DMS 273 (cell line): ENCODE results near the gene IL17A.
"Not testable (repeated sequence)": the region's sequence is repeated elsewhere in the genome, so short reads cannot be mapped to it uniquely, and the experiment has no call there.

Experiments
- DNase-seq: peaks from one replicate; lab custom pipeline; 2025; ENCODE audit not compliant: unreplicated experiment; lab: John Stamatoyannopoulos, UW

Gene IL17A

DNA sequence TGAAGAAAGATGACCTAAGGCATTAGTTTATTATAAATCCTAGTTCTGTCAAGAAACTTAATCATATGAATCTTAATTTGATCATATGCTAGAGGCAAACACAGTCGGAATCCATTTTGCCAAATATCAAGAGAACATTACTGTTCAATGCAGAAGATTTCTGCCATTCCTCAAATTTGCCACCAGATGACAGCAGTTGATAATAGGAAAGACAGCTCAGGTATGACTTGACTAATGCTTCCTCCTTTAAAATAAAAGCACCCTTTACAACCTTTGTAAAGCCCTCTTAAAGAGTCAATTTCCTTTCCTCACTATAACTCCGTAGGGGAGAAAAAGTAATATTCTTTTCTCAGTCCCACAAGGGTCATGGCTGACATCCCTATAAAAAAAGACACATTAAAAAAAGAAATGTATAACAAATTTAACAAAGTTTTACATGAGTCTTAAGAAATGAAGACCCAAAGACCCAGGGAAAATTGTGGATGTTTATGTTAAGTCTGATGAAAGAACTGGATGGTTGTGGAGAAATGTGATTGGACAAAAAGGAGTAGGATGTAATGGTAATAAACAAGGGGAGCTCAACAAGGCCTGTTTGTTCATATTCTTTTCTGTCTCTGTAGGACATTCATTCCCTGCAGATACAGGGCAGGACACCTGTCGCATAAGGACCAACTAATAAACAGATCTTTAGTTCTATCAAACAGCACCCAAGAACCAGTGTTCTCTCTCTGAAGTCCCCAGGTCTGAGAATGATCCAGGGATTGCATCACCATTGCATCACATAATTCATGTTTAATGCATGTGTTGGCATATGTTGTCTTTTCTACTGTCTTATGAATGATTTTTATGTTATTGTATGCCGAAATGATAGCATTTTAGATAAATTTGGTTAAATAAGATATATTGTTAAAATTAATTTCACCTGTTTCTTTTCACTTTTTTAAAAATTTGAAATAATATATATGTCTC lies 23.0 kb upstream of the IL17A start:
- peak; percentile 44 for DNase-seq

DNA sequence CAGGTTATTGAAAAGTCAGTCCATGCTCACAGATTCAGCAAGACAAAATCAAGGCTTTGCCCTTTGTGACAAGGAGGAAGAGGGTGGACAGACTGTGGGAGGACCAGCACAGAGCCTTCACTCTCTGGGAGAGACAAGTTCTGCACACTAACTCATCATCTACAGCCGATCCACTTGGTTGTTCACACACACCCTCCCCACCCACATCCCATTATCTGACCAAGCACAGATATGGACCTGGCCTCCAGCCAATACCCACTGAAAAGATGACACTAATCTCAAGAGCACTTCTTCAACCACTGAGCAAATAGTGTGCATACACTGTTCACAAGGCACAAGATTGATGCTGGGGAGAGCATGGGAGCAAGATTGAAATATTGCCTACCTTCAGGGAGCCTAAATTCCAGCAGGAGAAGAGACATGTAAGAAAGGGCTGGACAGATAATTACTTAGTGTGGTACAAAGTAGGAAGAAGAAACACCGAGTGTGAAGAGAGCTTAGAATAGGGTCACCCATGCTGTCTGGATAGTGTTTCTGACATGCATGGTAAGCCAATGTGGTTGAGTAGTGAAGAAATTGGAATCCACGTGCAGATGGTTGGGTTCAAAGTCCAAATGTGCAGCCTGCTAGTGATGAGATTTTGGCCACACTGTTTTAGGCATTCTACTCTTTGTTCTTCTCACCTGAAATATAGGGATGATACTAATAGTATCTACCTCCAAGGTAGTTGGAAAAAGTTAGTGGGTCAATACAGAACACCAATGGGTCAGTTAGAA lies 21.7 kb upstream of the IL17A start:
- DNase-seq, result no peak

DNA sequence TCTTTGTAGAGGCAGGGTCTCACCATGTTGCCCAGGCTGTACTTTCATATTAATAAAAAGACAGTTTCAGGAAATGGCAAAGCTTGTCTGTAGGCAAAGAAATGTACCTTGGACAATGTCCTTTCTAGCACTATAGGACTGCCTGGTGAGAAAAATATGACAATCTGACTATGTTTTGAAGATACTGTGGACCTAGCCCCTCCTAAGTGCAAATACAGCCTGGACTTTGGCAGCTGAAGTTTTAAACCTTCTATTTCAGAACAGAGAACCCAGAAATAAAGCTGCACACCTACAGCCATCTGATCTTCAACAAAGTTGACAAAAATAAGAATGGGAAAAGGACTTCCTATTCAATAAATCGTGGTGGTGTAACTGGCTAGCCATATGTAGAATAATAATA lies 18.9 kb upstream of the IL17A start:
- no peak for DNase-seq

DNA sequence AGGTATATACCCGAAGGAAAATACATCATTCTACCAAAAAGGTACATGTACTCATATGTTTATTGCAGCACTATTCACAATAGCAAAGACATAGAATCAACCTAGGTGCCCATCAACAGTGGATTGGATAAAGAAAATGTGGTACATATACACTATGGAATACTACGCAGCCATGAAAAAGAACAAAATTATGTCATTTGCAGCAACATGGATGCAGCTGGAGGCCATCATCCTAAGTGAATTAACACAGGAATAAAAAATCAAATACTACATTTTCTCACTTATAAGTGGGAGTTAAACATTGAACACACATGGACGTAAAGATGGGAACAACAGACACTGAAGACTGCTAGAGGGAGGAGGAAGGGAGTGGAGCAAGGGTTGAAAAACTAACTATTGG lies 17.8 kb upstream of the IL17A start:
- DNase-seq, result not testable (repeated sequence)

DNA sequence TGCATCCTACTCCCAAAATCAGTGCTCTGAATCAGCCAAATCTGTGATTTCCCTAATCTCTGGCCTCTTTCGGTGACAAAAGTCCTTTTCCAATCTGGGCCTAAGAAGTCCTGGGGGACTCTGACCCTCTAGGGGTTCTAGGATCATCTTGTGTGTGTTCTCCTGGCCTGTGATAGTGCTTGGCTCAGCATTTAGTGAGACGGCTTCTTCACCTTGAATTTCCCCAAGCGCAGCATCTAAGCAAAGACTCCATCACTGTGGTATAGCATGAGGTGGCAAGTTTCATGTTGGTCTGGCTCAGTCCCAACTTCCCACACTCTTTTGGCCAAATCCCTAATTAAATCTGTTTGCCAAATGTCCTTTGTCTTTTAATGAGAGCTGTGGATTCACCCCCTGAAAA lies 12.1 kb upstream of the IL17A start:
- no peak for DNase-seq

DNA sequence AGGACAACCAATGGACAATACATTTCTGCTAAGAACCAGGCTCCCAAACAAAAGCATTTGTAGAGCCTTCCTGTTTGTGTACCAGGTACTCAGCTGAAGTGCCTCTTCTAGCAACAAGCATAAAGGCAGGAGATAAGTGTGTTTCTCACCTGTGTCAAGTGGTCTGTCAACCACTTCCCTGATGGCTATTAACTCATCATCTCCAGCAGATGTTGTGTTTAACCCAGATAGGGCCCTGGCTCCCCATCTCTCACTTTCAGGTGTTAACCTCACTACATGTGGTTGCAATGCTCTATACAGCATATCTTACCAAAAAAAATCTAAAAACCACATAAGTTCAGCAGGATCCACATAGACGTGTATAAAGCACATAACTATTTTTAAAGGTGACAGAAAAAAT lies 9.6 kb upstream of the IL17A start:
- no peak for DNase-seq

DNA sequence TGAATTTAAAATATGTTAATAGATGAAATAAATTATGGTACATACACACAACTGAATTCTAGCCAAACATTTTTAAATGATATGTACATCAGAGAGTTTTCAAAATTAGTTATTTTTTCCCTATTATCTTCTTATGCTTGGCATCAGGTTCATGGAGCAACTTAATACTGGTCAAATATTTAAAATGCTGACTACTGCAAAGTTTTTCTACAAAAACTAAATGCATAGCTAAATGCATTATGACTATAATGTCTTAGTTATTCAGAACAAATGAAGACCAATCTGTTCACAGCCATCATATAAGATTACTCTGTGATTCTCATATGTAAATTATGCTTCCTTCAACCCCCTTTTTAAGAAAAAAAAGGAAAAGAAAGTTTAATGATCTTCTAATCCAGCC lies 8.2 kb upstream of the IL17A start:
- DNase-seq, result no peak

DNA sequence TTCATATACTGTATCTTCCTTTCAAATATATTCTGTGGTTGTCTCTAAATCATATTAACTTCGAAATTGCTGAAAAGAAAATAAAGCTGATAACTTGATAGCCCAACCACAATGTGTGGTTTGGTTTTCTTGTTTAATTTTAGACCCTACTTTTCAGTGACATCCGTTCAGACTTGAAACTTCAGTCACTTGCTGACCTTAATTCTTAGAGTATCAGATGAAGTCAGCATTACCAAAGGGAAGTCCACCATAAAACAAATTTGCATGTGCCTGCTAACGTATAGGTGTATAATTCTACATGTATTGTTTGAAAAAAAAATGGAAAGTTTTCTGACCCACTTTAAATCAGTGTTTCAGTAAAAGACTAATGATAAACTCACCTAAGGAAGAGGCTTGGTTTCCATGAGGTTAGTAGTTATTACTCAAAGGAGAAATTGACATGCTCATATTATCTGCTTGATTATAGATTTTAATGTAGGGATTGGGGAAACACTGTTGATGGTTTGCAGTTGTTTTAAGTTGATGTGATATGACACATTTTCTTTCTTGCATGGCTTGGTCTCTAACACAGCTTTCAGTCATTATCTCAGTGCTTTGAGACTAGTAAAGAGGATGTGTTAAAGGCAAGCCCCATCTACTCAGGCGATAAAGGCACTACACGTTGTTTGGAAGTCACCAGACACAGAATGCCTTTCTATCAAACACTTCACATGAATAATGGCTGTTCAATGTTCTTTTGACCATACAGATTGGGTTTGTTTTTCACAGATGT lies 5.2 kb upstream of the IL17A start:
- DNase-seq, result no peak

DNA sequence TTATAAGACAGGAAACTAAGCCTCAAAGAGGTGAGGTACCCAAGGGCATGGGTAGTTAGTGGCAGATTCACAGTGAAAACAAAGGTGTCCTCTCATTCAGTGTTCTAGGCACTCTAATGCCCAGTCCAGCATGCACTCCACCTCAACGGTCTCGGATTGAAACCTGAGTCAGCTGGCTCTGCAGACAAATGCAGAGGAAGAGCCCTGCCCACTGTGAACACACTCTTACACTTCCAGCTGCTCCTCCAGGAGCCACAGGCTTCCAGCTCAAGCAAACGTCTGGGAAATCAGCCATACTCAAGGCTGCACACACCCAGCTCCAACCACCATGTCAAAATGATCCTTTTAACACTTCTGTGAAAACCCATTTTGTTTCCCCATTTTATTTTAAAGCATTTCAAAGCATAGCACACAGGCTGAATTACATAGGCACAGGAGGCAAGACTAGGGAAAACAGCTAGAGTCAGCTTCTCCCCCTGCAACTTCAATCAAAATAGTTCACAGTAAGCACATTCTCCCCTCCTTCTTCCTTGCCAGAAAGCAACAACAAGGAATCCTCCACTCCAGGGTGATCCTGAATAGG lies 3.0 kb upstream of the IL17A start:
- DNase-seq, result no peak

DNA sequence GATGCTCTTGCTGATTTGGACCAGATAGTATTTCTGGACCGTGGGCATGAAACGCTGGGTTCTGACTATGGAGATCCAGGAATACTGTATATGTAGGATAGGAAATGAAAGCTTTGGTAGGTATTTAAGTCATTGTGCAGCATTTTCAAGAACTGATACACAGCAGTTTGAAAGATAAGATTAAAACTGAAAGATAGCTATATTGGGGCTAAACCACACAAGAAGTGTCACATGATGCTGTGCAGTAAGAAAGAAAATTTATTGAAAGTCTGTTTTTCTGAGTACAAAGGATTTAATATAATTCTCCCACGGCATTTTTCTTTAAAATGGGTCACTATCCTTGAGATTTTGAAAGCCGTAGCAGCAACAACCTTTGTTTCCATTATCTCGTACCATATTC lies 305 bp downstream of the IL17A start:
- no peak for DNase-seq

DNA sequence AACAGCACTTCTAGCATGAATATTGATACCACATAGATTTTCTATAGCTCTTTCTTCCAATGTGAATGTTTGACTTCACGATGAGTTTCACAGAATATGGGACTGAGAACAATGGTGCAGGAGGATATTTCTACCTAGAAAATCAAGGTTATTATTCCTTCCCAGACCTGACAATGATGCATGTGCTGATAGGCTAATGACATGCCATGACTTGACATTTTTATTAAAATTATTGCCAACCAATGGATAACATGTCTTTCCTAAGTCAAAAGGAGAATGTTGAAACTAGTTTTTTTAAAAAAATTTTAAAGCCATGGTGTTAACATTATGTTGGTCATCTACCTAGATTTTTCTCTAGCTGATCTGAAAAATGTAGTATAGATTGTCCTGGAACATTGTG lies 923 bp downstream of the IL17A start:
- no peak for DNase-seq

DNA sequence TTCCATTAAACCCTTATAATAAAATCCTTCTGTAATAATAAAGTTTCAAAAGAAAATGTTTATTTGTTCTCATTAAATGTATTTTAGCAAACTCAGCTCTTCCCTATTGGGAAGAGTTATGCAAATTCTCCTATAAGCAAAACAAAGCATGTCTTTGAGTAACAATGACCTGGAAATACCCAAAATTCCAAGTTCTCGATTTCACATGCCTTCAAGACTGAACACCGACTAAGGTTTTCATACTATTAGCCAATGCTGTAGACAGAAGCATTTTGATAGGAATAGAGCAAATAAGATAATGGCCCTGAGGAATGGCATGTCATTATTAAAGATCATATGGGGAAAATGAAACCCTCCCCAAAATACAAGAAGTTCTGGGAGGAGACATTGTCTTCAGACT lies 3.8 kb downstream of the IL17A start:
- no peak for DNase-seq

DNA sequence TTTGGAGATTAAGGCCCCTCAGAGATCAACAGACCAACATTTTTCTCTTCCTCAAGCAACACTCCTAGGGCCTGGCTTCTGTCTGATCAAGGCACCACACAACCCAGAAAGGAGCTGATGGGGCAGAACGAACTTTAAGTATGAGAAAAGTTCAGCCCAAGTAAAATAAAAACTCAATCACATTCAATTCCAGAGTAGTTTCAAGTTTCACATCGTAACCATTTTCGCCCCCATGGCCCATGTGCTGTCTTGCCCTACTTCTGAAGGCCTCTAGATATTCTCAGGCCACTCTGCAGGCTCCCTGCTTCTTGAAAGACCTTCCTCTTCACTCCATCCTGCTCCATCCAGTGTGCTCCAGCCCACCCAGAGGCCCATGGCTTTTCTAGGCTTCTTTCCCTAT lies 4.2 kb downstream of the IL17A start:
- no peak for DNase-seq

DNA sequence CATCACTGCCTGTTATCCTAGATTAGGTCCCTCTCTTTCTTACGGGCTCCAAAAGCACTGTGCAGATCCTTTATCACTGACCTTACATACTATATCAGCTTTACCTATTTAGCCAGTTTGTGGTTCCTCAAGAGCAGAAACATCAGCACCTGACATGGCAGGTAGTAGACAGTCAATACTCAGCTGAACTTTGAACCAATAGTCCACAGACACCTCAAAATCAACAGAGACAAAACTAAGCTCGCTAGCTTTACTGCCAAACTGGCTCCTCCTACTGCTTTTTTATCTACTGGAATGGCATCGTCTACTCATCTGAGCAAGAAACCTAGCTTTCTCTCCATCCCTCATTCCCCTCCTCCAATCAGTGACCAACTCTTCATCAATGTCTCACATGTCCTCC lies 5.6 kb downstream of the IL17A start:
- DNase-seq, result no peak

DNA sequence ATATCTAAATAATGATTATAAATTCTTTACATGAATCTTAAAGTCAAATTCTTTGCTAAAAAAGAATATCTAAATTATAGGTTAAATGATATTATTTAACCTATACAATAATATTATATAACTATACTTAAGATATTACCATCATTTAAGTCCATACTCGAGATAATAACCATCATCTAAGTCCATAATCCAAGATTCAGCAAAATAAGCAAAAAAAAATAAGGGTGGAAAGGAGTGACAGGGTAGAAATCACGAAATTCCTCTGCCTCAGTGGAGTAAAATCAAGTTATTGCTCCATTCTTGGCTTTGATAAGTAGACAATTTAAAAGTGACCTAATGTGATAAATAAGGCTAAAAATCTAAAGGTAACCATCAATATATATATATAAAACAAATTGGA lies 9.7 kb downstream of the IL17A start:
- DNase-seq, result no peak

DNA sequence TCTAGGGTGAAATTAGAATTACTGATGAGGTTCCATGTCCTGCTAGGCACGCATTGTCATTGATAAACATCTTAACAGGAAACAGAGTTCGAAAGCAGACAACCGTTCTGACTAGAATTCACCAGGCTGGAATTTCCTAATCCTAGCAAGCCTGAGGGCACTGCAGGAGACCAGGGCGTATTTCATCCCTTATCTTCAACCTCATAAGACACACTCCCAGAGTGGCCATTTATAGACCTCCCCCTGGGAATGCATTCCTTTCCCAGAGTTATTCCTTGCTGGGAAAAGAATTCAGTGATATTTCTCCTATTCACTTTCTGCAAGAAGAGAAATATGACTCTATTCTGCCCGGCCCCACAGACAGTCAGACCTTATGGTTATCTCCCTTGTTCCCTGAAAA lies 13.9 kb downstream of the IL17A start:
- peak; percentile 2 for DNase-seq

DNA sequence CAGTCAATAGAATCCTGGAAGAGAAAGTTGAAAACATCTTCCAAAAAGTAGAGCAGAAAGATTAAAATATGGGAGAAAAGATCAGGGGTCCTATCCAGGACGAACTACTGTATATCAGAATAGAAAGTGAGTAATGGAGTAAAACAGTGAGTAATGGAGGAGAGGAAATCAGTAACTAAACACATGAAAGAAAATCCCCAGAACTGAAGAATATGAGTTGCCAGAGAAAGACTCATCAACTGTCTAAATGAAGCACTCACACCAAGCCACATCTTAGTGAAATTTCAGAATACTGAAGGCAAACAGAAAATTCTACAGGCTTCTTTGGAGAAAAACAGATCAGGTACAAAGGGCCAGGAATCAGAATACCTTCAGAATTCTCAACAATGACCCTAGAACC lies 14.9 kb downstream of the IL17A start:
- DNase-seq, result no peak

DNA sequence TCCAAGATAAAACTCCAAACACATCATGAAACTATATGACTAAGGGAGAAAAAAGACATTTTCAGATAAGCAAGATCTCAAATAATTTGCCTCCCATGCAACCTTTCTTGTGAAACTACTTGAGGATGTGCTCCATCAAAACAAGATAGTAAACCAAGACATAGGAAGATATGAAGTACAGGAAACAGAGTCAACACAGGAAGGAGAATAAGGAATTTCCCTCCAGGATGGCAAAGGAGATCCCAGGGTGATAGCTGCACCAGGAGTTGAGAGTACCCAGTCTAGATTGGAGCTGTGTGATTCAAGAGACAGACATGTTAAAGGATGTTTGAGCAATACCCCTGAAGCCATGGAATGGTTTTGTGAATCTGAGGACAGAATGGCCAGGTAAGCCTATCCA lies 15.3 kb downstream of the IL17A start:
- no peak for DNase-seq

DNA sequence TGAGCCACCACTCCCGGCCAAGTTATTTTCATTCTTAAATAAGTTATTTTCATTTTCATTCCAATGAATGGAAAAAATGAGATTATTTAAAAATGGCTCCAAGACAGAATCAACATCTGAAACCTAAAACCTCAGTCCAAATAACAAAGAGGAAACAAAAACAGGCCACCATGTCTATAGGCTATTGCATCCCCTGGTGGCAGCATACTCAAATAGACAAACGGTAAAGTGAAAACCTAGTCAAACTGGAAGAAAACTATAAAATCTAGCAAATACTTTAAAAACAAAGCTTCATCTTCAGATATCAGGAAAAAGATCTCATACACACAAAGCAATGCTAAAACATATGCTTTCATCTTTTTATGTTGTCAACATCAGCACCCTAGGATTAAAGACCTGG lies 20.9 kb downstream of the IL17A start:
- DNase-seq, result no peak

DNA sequence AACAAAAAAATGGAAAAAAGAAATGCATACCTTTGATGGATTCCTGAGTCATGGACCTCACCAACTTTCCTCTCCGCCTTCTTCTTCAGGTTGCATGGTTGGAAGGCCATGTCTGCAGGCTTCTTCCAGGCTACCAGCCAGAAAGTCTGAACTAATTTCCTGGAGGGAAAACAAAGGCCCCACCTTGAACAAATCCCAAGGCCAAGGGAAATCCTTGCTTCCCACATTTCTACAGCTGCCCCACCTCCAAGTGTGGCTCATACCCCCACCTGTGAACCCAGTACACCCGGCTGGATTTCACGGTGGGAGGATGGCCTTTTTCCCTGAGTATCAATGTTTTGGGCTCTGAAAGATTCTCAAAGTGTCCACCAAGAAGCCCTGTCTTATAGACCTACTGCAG lies 22.4 kb downstream of the IL17A start:
- DNase-seq, result no peak

DNA sequence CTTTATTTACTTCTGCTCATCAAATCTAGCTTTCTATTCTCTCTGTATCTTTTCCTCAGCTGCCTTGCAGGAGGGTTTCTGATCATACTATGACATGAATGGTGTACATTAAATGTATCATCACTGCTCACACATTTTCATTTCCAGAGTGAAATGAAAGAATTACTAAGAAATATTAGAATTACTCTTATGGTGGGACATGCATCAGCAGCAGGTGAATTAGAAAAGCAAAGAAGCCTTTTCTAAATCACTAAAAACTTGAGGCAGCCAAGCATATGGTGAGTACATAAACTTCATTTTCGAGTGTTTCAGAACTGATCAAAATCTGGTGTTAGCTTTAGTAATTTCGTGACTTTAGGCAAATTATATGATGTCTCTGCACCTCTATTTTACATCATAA lies 23.6 kb downstream of the IL17A start:
- DNase-seq, result no peak
